Esophagus muscularis mucosa (tissue), 3 donors: ENCODE data around the gene ABCC3.

Source experiments
- POLR2AphosphoS5 ChIP-seq, 2 donors: sonication (generic); formaldehyde crosslinking; IDR thresholded peaks; one replicate each; pipeline ENCODE4 v1.6.1; 2017; ENCODE audit warnings: antibody characterized with exemption in 2 of 2
- TF ChIP-seq, protein P1 (sequence below), 3 experiments: fragments of 200-600 bp in 2 of 3; fragments of 450-650 bp in 1 of 3; sonication (generic) in 2 of 3; IDR thresholded peaks; one replicate each; pipeline ENCODE4 v1.5.1; 2017 to 2019; ENCODE audit warnings: antibody characterized with exemption in 3 of 3, mild to moderate bottlenecking in 2 of 3, moderate library complexity in 1 of 3

- TF ChIP-seq, protein P1, sequence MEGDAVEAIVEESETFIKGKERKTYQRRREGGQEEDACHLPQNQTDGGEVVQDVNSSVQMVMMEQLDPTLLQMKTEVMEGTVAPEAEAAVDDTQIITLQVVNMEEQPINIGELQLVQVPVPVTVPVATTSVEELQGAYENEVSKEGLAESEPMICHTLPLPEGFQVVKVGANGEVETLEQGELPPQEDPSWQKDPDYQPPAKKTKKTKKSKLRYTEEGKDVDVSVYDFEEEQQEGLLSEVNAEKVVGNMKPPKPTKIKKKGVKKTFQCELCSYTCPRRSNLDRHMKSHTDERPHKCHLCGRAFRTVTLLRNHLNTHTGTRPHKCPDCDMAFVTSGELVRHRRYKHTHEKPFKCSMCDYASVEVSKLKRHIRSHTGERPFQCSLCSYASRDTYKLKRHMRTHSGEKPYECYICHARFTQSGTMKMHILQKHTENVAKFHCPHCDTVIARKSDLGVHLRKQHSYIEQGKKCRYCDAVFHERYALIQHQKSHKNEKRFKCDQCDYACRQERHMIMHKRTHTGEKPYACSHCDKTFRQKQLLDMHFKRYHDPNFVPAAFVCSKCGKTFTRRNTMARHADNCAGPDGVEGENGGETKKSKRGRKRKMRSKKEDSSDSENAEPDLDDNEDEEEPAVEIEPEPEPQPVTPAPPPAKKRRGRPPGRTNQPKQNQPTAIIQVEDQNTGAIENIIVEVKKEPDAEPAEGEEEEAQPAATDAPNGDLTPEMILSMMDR (IDR thresholded peaks at IDR 0.05): no peak
- no peak for TF ChIP-seq POLR2AphosphoS5 (IDR thresholded peaks at IDR 0.05)
Measured at GRCh38 chr17:50685334-50685665, 50.6 kb downstream of the ABCC3 start.
